ENCODE measurements around the gene EFEMP2.

Gene EFEMP2

DNA sequence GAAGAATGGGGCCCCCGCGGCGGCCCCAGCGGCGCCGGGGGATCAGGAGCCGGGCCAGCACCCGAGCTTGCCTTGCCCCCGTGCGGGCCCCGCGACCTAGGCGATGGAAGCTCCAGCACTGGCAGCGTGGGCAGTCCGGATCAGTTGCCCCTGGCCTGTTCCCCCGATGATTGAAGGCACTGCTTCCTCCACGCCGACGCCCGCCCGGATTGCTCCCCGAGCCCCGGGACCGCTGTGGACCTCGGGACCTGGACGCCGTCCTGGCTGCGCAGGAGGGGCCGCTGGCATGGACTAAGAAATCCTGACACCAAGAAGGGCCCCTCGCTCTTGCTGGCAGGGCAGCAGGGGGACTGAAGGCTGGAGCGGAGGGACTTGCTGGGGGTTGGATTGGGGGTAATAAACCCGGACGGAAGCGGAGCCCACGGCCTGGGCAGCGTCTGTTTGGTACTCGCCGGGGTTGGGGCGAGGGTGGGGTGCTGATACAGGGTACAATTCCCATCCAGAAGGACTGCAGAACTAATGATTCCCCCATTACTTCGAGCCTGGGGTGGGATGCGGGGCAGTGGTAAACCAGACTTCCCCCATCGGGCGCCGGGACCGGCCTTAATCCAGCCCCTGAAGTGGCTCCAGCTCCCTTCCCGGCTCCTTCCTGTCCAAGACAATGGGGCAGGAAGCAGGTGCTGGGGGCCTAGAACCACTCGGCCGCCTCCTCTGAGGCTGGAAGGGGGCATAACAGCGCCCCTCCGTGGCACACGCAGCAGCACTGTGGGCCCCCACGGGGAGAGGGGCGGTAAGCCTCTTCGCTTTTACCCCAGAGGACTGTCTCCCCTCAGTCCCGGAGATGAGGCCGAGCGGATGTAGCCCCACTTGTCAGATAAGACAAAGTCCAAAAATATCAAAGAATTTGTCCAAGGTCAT is 18.9 kb upstream of the EFEMP2 start:
- no peaks in the 10 kb centered on the region for H3K27me3 ChIP-seq (ENCODE audit: insufficient read depth, low read length, poor library complexity, severe bottlenecking)
- no peaks in the 10 kb centered on the region for H3K9me3 ChIP-seq (ENCODE audit: insufficient read depth, low read depth, low read length)
- H3K4me3 ChIP-seq (ENCODE audit: low read length, poor library complexity, severe bottlenecking), result peak overlapping the region; percentile 85
- no peaks in the 10 kb centered on the region for H3K9me2 ChIP-seq (replicated peaks; ENCODE audit: low read depth, low read length)
- no peaks in the 10 kb centered on the region for H3K36me3 ChIP-seq (ENCODE audit: insufficient read depth, low read length)
- H3K4me1 ChIP-seq (ENCODE audit: insufficient read depth, low read length, poor library complexity, severe bottlenecking), result peaks cover 58% of the 10 kb centered on the region
- H2AFZ ChIP-seq (ENCODE audit: low read length), result no peak overlapping the region; the same call in 1 of the 2 replicates
- H3K4me2 ChIP-seq (ENCODE audit: low read depth, low read length, poor library complexity, severe bottlenecking), result peak overlapping the region; percentile 92
- TF ChIP-seq EZH2phosphoT487 (IDR thresholded peaks at IDR 0.05; ENCODE audit: borderline replicate concordance), result no peak
- TF ChIP-seq, protein P1, sequence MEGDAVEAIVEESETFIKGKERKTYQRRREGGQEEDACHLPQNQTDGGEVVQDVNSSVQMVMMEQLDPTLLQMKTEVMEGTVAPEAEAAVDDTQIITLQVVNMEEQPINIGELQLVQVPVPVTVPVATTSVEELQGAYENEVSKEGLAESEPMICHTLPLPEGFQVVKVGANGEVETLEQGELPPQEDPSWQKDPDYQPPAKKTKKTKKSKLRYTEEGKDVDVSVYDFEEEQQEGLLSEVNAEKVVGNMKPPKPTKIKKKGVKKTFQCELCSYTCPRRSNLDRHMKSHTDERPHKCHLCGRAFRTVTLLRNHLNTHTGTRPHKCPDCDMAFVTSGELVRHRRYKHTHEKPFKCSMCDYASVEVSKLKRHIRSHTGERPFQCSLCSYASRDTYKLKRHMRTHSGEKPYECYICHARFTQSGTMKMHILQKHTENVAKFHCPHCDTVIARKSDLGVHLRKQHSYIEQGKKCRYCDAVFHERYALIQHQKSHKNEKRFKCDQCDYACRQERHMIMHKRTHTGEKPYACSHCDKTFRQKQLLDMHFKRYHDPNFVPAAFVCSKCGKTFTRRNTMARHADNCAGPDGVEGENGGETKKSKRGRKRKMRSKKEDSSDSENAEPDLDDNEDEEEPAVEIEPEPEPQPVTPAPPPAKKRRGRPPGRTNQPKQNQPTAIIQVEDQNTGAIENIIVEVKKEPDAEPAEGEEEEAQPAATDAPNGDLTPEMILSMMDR (conservative IDR thresholded peaks at IDR 0.05; ENCODE audit: low read length), result peak; percentile 82
- H4K20me1 ChIP-seq (ENCODE audit: insufficient read depth, low read length, poor library complexity, severe bottlenecking), result peaks cover 19% of the 10 kb centered on the region
- H3K9ac ChIP-seq (ENCODE audit: low read depth, low read length, poor library complexity, severe bottlenecking), result peak overlapping the region; percentile 98
- peaks cover 3% of the 10 kb centered on the region; the same call in 1 of the 2 replicates for H3F3A ChIP-seq (ENCODE audit: low read depth)
- H3K79me2 ChIP-seq (ENCODE audit: insufficient read depth, low read length), result peaks cover 44% of the 10 kb centered on the region

DNA sequence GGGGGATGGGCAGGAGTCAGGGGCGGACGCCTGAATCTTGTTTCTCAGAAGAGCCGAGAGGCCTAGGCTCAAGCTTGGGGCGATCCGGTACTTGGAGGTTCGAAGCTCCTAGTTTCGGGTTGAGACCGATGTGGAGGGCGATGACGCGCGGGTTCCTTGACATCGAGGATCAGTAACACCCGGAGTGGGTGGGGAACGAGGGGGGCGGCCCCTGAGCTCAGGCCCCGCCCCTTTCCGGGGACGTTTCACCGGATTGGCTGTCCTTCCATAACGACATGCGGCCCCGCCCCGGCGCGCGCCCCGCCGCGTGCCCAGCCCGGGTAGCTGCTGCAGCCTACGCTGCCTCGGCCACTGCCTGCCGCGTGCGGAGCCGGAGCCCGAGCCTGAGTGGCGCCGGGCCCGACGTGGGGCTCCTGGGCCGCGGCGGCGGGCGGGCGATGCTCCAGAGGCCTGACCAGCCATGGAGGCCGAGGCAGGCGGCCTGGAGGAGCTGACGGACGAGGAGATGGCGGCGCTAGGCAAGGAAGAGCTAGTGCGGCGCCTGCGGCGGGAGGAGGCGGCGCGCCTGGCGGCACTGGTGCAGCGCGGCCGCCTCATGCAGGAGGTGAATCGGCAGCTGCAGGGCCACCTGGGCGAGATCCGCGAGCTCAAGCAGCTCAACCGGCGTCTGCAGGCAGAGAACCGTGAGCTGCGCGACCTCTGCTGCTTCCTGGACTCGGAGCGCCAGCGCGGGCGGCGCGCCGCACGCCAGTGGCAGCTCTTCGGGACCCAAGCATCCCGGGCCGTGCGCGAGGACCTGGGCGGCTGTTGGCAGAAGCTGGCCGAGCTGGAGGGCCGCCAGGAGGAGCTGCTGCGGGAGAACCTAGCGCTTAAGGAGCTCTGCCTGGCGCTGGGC is 18.0 kb upstream of the EFEMP2 start, which contains the start of gene CCDC85B:
Gene CCDC85B (plus strand): TSS at position 350 of the 895 bp plus-strand sequence. CDS start 111 bp downstream, at position 461.
- Histone ChIP-seq H3K4me3 (ENCODE audit: low read length, poor library complexity, severe bottlenecking) (peak within 1 kb of the TSS; percentile 85), H4K20me1 (ENCODE audit: insufficient read depth, low read length, poor library complexity, severe bottlenecking) (peaks cover 19% of the 10 kb centered on the region), H3K4me2 (ENCODE audit: low read depth, low read length, poor library complexity, severe bottlenecking) (peak within 1 kb of the TSS; percentile 92), H3K27me3 (ENCODE audit: insufficient read depth, low read length, poor library complexity, severe bottlenecking) (no peaks in the 10 kb centered on the region), H2AFZ (ENCODE audit: low read length) (peak within 1 kb of the TSS; percentile 52), H3K36me3 (ENCODE audit: insufficient read depth, low read length) (no peaks in the 10 kb centered on the region), H3K79me2 (ENCODE audit: insufficient read depth, low read length) (peaks cover 53% of the 10 kb centered on the region), H3K9ac (ENCODE audit: low read depth, low read length, poor library complexity, severe bottlenecking) (peak within 1 kb of the TSS; percentile 98), H3K9me3 (ENCODE audit: insufficient read depth, low read depth, low read length) (no peaks in the 10 kb centered on the region), H3K9me2 (replicated peaks; ENCODE audit: low read depth, low read length) (no peaks in the 10 kb centered on the region), H3F3A (ENCODE audit: low read depth) (peaks cover 3% of the 10 kb centered on the region; the same call in 1 of the 2 replicates), H3K4me1 (ENCODE audit: insufficient read depth, low read length, poor library complexity, severe bottlenecking) (peaks cover 62% of the 10 kb centered on the region)
- TF ChIP-seq, protein P1 (conservative IDR thresholded peaks at IDR 0.05; ENCODE audit: low read length), result no peak; the same call in 1 of the 2 replicates
- TF ChIP-seq EZH2phosphoT487 (IDR thresholded peaks at IDR 0.05; ENCODE audit: borderline replicate concordance), result no peak

DNA sequence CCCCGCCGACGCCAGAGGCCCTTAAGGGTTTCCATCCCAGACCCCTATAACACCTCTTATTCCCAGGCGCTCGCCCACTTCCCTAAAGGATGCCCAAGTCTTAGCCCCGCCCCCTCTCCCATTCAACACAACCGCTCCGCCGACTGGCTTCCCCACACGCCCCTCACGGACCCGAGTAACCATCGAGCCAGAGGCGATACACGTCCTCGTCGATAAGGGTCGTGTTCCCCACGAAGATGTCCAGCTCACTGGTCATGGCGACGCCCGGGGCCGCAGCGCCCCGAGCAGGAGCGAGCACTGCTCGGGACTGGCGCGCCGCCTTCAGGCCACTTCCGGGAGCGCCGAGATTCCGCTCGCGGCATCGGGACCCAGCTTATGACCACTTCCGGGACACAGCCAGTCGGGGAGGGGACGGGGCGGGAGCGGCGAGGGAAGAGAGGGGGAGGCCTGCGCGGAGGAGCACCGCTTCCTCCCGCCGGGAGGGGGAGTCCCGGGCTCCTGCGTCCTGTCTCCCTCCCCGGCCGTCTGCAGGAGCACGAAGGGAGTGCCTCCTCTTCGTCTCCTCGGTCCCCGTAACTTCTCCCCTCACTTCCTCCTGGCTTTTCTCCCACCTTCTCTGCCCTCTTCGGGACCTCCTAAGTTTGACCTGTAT is 15.7 kb upstream of the EFEMP2 start, which contains the start of gene FIBP:
Gene FIBP (minus strand): TSS at position 309 of the 652 bp plus-strand sequence. CDS start 53 bp downstream, at position 256.
- H3K9me2 ChIP-seq (replicated peaks; ENCODE audit: low read depth, low read length), result no peaks in the 10 kb centered on the region
- H4K20me1 ChIP-seq (ENCODE audit: insufficient read depth, low read length, poor library complexity, severe bottlenecking), result peaks cover 25% of the 10 kb centered on the region
- H3K36me3 ChIP-seq (ENCODE audit: insufficient read depth, low read length), result peaks cover 11% of the 10 kb centered on the region; the same call in 1 of the 2 replicates
- peak within 1 kb of the TSS; percentile 82 for H3K9ac ChIP-seq (ENCODE audit: low read depth, low read length, poor library complexity, severe bottlenecking)
- peak within 1 kb of the TSS; percentile 85 for H3K4me3 ChIP-seq (ENCODE audit: low read length, poor library complexity, severe bottlenecking)
- no peaks in the 10 kb centered on the region for H3K9me3 ChIP-seq (ENCODE audit: insufficient read depth, low read depth, low read length)
- peaks cover 65% of the 10 kb centered on the region for H3K4me1 ChIP-seq (ENCODE audit: insufficient read depth, low read length, poor library complexity, severe bottlenecking)
- TF ChIP-seq, protein P1 (conservative IDR thresholded peaks at IDR 0.05; ENCODE audit: low read length), result peak; percentile 68
- TF ChIP-seq EZH2phosphoT487 (IDR thresholded peaks at IDR 0.05; ENCODE audit: borderline replicate concordance), result no peak
- peak within 1 kb of the TSS; percentile 90 for H2AFZ ChIP-seq (ENCODE audit: low read length)
- H3F3A ChIP-seq (ENCODE audit: low read depth), result no peaks in the 10 kb centered on the region; the same call in 1 of the 2 replicates
- peaks cover 68% of the 10 kb centered on the region for H3K79me2 ChIP-seq (ENCODE audit: insufficient read depth, low read length)
- no peaks in the 10 kb centered on the region for H3K27me3 ChIP-seq (ENCODE audit: insufficient read depth, low read length, poor library complexity, severe bottlenecking)
- H3K4me2 ChIP-seq (ENCODE audit: low read depth, low read length, poor library complexity, severe bottlenecking), result peak within 1 kb of the TSS; percentile 92
